HG03378 (cell line): ENCODE results near the gene ATP6V0D1.
"Not testable (repeated sequence)": the region's sequence is repeated elsewhere in the genome, so short reads cannot be mapped to it uniquely, and the experiment has no call there.

ENCODE experiments used
- ATAC-seq: cut with Tn5 transposase; IDR thresholded peaks from one replicate; pipeline ENCODE4 v1.9.1; 2021; ENCODE audit warnings: mild to moderate bottlenecking, moderate library complexity; ENCODE audit not compliant: unreplicated experiment

The ATP6V0D1 gene

DNA sequence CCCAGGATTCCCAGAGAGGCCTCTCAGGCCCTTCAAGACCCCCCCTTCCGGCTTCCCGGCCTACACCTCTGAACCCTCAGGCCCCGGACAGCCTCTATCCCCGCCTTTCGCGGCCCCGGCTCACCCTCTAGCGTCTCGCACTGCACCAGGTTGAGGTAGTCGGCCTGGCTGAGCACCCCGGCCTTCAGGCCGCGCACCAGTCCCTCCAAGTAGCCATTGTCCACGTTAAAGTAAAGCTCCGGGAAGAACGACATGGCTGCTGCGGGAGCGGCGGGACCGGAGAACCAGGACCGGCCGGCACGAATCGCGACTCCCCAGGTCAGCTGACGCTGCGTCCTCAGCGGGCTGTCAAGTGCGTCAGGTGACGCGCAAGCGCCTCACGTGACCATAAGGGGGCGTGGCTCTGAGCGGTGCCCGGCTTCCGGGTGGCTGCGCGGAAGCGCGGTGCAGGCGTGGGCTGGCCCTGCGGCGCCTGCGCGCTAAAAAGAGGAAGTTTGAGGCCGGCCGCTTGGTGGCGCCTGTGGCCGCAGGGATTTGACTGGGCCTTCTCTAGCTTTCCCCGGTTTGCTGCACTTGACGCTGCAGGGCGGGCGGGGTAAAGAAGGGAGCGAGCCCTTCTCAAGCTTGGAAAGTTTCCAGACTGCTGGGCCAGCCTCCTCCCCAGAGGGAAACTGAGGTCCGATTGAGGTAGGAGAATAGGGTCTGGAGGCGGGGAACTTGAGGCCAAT lies at the start of gene ATP6V0D1:
ATP6V0D1 (minus strand) TSS at position 325 of the 728 bp plus-strand sequence; CDS start at position 254, 71 bp downstream.
- peak; percentile 81 for ATAC-seq

DNA sequence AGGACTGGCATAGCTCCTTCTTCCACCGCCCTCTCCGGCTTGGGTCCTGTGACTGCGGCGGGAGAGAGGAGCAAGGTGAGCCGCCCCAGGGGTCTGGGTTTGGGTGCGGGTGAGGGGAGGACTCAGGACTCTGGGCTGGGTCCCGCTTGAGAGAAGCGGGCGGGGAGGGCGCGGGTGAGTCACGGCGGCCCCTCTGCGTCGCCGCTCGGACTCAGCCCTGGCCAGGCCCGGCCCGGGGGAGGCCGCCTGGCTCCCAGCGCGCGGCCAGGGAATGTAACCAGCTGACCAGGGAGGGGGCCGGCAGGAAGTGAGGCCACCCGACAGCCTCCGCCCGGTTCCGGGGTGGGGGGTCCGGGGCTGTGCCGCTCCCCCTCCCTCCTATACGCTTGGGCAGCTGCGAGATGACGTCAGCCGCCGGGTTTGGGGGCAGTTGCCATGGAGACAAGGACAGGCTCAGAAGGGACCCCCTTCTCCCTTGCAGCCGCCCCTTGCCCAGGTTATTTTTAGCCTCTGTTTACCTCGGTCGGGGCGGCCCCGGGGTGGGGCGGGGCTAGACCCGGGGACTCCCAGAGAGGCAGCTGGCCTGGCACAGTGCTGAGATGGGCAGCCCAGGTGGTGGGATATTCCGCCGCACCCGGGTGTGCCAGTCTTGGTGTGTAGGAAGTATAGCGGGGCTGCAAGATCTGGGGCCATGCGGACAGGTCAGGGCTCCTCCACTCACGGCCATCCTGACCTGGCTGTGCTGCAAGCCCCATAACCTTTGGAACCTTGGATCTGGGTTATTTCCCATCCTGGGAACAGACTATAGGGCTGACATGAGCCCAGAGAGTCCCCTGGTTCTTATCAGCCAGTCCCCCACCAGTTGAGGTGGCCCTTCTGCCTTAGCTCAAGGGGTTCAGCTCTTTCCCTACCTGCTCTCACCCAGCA lies 49.3 kb upstream of the ATP6V0D1 start:
- ATAC-seq: no peak

DNA sequence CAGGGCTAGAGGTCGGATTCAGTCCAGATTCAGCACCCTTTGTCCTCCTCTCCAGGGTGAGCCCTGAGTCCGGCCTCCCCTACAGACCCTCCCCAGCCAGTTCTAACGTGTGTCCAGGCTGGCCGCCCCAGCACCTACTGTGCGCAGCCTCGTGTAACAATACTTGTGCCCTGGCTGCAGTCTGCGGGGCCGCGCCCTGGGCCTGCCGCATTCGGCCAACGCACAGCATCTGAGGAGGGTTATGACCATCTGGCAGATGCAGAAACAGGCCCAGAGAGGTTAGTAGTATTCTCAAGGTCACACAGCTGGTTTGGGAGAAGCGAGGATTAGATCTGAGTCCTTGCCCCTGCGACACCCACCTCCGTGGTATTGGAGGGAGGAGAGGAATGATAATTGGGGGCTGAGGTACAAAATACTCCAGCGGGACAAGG lies 48.6 kb upstream of the ATP6V0D1 start:
- ATAC-seq: no peak

DNA sequence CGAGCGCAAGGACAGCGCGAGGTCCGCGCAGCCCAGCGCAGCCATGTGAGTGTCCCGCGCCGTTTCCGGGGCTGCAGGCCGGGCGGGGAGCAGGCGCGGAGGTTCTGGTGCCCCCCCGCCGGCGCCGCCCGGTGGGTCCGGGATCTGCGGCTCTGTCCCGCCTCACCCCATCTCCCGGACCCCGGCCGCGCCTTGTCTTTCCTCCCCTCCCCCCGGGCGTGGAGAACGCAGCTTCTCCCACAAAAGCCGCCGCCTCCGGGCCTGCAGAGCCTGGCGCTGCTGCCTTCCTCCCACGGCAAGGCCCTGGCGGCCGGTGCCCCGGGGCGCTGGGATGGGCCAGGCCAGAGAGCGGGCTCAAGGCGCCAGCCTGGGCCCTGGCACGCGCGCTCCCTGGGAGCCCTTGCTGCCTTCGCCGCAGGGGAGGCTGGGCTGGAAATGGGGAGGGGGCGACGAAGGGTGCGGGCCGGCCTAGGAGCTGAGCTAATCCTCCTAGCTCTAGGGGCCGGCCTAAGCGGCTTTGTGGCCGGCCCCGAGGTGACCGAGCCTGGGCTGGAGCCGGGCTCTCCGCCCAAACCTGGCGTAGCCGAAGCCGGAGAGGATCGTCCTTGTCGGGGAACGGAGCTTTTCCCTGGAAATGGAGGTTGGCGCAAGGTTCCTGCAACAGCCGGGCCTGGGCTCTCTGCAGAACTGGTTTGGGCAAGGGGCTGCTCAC lies 48.1 kb upstream of the ATP6V0D1 start:
- no peak for ATAC-seq

DNA sequence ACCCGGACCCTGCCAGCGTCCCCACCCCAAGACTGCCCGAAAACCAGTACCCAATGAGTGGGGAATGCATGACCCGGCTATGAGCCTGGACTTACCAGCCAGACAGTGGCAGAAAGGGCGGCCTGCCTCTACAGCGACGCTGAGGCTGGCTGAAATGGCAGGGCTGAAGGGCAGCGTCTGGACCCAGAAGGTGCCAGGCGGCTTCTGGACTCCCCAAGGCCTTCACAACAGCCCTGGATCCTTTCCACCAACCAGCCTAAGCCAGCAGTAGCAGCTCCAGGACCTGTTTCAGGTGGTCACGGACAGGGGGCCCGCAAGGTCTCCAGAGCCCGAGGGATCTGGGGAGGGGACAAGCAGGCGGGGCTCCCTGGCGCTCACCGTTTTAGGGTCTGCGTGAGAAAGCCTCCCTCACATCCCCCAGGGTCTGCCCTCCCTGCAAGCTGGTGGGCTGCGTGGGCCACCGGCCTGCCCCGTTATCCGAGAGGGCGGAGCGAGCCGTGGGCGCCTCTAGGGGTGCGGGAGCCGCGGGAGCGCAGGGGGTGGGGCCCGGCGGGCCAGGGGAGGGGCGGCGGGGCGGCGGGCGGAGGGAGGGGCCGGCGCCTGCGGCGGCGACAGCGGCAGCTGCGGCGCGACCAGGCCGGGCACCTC lies 47.4 kb upstream of the ATP6V0D1 start, which contains the start of gene RIPOR1:
RIPOR1 (plus strand) TSS at position 608 of the 648 bp plus-strand sequence. CDS start 9,618 bp downstream, outside the sequence.
- no peak for ATAC-seq

DNA sequence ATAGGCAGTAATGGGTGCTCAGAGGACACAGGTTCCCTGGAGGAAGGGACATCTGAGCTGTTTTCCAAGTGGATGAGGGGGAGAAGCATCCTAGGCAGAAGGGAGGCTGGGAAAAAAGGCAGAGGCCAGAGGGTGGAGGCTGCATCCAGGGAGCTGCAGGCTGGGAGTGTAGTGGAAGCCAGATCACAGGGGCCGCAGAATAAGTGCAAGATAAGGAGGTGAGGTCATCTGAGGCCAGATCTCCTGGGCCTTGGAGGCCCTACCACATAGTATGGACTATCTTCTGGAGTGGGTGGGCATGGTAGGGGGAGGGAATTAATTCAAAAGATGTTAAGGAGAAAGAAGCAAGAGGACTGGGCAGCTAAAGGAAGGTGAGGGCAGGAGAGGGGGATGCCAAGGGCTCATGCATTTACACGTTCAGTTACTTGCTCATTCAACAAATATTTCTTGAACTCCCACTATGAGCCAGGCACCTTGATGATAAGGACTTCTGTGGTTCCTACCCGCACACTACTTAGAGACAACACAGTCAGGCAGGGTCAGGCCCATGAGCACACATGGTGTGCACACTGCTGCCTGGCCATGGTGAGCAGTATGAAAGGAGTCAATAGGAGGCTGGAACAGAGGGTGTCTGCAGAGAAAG lies 45.3 kb upstream of the ATP6V0D1 start:
- no peak for ATAC-seq

DNA sequence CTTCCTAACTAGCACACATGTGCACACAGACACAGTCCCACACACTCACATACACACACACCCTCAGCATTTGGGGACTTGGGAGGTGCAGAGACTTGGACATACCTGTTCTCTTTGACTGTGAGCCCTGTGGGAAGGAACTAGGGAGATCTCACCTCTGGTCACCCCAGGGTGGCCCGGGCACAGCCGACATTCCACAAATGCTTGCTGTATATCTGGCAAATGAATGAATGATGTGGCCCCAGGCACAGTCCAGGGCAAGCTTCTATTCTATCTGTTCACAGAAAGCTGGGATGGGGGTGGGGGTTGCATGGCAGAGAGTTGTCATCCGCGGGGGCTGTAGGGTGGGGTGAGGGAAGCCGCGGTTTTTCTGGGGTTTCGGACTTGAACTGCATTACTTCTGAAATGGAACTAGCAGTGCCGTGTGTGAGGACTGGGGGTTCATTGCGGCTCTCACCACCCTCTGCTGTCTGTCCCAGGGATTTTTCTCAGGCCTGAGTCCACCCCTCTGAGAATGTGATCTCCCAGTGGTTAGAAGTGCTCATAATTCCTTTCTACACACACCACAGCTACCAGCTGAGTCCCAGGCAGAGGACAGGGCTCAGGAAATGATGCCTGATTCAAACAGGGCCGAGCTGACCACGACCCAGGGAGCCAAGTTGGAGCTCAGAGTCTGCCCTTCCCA lies 44.4 kb upstream of the ATP6V0D1 start:
- ATAC-seq: no peak

DNA sequence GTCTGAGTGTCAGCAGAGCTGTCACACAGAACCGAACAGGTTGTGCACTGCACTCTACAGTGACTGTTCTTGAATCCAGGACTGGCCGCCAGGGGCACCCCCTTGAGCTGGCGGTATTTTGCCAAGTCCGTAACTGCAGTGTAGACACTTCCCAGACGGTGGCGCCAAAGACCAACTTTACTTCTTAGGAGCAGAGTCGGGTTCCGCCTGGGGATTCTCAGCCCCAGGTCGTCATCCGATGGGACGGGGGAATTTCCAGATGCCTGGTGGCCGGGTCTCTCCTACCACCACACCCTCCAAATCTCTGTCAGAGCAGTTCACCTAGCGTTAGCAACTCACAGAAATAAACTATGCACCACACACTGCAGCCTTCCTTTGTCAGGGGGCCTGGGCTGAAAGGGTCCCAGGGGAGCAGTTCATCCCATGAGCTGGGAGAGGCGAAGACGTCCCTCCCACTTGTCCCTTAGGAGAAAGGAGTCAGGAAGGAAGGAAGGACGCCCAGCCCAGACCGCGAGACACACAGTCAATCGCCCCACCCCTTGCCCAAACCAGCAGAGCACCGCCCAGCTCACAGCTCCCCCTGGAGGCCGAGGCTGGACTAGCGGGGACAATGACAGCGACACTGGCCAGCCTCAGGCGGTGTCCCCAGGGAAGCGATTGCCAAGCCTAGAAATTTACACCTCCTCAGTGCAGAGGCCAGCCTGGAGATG lies 40.3 kb upstream of the ATP6V0D1 start:
- ATAC-seq: peak; percentile 72

DNA sequence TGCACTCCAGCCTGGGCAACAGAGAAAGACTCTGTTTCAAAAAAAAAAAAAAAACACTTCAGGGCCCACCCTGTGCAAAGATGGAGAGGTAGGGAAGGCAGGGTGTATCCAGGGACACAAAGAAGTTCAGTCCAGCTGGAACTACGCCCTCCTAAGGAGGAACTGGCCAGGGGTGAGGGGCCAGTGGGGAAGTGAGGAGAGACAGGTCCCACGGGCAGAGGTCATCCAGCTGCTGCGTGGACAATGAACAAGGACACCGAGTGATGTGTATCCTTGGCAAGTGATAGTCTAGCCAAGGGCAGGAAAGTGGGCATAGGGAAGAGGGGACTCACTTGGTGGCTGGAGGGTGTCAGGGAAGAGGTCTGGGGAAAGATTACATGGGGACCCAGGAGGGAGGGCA lies 38.3 kb upstream of the ATP6V0D1 start:
- ATAC-seq: no peak

DNA sequence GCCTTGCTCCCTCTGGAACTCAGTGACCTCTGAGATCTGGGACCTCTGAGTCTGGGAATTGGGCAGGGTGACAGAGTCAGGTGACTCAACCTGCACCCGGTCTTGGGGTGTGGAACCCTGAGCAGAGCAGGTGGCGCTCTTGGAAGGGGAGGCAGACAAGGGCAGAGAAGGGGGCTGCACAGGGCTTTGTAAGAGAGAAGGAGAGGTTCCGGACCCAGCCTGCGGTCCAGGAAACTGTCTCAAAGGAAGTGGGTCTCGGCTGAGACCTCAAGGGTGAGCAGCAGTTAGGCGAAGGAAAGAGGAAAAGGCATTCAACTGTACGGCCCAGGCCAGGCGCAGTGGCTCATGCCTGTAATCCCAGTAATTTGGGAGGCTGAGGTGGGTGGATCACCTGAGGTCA lies 37.7 kb upstream of the ATP6V0D1 start:
- ATAC-seq: no peak

DNA sequence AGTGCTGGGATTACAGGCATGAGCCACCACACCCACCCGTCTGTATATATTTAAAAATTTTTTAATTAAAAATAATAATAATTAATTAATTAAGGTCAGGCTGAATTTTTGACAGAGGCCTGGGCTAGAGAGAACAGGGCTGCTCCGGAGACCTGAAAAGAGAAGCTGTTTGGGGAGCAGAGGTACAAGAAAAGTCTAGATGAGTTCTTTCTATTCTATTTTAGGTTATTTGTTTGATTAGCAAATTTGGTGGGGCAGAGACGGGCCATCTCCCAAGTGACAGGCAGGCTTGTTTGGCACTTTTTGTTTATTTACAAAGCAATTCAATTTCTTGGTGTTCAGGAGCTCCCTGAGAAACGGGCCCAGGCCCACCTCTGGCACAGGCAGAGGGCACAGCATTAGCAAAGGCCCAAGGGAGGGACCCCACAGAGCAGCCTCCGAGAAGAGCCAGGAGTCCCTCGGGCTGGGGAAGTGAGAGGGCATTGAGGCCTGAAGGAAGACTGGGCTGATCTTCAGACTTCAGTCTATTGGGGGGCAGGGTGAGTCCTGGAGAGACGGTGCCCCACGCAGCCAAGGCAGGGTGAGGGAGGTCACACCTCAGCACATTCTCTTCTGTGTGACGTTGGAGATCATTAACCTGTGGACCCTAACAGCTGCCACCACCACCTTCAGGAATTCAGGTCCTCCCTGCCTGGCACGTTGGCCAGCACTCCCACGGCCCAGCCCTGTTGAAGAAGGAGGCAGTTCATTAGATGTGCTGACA lies 36.9 kb upstream of the ATP6V0D1 start:
- ATAC-seq: peak; percentile 34

DNA sequence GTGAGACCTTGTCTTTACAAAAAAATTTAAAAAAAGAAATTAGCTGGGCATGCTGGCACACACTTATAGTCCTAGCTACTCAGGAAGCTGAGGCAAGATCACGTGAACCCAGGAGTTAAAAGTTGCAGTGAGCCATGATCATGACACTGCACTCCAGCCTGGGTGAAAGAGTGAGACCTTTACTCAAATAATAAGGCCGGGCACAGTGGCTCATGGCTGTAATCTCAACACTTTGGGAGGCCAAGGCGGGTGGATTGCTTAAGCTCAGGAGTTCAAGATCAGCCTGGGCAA lies 36.1 kb upstream of the ATP6V0D1 start:
- ATAC-seq: no peak

DNA sequence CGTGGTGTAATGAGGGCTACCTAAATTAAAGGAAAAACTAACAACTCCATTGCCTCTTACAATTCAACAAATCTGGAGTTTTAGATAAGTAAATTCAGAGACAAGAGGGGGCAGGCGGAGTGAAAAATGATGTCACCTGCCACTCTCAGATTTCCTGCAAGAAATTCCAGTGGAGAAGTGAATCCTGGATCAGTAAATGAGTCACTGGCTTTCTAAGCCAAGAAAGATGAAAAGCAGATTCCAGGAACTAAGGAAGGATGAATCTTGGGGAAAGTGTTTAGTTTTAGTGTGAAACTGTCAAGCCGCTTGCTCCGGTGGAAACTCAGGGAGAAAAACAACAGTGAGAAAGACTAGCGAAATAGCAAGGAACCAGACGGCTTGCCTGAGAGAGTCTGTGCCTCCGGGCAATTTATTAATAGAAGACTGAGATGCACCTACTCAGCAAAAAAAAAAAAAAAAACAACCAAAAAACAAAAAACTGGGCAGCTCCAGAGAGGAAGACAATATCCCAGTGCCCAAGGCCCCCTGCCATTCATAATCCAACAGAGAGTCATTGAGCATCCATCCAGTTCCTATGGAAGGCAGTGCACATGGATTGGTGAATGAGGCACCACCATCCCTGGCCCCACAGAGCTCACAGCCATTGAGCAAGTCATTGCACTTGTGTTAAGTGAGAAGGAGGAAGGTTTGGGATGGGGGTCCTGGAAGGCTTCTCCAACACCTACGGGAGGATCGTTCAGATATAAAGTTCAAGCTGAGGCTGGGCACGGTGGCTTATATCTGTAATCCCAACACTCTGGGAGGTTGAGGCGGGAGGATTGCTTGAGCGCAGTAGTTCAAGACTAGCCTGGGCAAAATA lies 35.6 kb upstream of the ATP6V0D1 start:
- ATAC-seq: no peak

DNA sequence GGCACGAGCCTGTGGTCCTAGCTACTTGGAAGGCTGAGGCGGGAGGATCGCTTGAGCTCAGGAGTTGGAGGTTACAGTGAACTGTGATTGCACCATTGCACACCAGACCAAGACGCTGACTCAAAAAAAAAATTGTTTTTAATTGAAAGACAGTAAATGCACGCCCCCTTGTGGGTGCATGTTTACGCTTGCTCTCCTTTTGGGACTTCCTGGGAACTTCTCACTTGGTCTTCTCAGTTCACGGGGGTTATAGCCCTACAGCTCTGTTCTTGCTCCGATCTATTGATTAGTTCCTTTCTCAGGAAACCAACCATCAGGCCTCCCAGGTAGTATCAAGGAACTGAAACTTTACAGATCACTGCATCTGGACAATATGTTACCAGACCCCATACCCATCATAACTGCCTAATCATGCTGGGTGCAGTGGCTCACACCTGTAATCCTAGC lies 33.4 kb upstream of the ATP6V0D1 start:
- ATAC-seq: peak; percentile 45

DNA sequence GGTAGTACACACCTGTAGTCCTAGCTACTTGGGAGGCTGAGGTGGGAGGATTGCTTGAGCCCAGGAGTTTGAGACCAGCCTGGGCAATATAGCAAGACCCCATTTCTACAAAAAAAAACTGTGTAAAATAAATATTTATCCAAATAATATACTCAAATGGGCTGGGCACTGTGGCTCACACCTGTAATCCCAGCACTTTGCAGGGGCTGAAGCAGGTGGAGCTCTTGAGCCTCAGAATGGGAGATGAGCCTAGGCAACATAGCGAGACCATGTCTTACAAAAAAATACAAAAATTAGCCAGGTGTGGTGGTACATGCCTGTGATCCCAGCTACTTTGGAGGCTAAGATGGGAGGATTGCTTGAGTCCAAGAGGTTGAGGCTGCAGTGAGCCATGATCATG lies 32.9 kb upstream of the ATP6V0D1 start:
- not testable (repeated sequence) for ATAC-seq

DNA sequence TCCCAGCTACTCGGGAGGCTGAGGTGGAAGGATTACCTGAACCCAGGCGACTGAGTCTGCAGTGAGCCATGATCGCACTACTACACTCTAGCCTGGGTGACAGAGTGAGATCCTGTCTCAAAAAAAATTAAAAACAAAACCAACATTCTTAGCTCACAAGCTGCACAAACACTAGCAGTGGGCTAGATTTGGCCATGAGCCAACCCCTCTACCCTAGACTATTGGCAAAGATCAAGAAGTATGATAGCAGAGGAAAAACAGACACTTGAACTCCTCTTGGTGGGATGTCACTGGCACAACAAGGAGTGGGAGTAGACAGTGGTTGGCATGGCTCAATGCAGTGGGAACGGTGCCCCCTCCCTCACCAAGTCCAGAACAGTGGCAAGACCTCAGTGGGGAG lies 28.1 kb upstream of the ATP6V0D1 start:
- ATAC-seq: no peak

DNA sequence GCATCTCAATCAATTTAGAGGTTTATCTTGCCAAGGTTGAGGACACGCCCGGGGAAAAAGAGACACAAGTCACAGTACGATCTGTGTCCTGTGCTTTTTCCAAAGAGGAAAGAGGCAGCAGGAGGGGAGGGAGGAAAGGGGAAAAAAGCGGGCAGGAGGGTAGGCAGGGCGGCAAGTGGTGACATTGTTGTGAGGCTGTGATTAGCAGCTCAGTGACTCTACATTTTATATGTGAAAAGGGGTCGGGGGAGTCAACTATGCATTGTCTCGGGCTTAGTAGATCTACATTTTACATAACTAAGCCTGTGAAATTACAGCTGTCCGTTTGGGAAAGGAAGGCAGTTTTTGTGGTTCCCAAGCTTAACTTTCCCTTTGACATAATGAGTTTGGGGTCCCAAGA lies 25.5 kb upstream of the ATP6V0D1 start:
- no peak for ATAC-seq
